Measurements from ENCODE around the gene RFNG.

DNA sequence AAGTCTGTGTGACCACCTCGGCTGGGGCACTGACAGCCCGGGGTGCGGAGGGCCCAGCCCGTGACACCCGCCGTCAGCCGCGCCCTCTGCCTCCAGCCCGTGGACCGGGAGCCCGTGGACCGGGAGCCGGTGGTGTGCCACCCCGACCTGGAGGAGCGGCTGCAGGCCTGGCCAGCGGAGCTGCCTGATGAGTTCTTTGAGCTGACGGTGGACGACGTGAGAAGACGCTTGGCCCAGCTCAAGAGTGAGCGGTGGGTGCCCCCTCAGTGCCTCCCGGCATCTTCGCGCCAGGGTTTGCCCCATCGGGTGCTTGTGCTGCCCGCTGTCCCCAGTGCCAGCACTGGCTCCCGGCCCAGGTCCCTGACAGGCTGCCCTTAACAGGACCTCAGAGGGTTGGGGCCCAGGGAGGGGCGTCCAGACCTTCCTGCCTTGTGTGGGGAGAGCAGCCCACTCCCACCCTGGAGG is 42.6 kb downstream of the RFNG start:
- TF ChIP-seq, protein P1, sequence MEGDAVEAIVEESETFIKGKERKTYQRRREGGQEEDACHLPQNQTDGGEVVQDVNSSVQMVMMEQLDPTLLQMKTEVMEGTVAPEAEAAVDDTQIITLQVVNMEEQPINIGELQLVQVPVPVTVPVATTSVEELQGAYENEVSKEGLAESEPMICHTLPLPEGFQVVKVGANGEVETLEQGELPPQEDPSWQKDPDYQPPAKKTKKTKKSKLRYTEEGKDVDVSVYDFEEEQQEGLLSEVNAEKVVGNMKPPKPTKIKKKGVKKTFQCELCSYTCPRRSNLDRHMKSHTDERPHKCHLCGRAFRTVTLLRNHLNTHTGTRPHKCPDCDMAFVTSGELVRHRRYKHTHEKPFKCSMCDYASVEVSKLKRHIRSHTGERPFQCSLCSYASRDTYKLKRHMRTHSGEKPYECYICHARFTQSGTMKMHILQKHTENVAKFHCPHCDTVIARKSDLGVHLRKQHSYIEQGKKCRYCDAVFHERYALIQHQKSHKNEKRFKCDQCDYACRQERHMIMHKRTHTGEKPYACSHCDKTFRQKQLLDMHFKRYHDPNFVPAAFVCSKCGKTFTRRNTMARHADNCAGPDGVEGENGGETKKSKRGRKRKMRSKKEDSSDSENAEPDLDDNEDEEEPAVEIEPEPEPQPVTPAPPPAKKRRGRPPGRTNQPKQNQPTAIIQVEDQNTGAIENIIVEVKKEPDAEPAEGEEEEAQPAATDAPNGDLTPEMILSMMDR (conservative IDR thresholded peaks at IDR 0.05; ENCODE audit: low read depth, low read length), result no peak
- TF ChIP-seq EZH2 (IDR thresholded peaks at IDR 0.05; ENCODE audit: borderline replicate concordance, low read depth, low read length, poor library complexity, severe bottlenecking), result no peak

Data from A673 (cell line).